HG02798 (cell line): Measurements from ENCODE around the gene UPB1.

Experiments used
- ATAC-seq: cut with Tn5 transposase; IDR thresholded peaks from one replicate; pipeline ENCODE4 v1.9.1; 2021; ENCODE audit warnings: mild to moderate bottlenecking; ENCODE audit not compliant: unreplicated experiment, poor library complexity

The UPB1 gene

DNA sequence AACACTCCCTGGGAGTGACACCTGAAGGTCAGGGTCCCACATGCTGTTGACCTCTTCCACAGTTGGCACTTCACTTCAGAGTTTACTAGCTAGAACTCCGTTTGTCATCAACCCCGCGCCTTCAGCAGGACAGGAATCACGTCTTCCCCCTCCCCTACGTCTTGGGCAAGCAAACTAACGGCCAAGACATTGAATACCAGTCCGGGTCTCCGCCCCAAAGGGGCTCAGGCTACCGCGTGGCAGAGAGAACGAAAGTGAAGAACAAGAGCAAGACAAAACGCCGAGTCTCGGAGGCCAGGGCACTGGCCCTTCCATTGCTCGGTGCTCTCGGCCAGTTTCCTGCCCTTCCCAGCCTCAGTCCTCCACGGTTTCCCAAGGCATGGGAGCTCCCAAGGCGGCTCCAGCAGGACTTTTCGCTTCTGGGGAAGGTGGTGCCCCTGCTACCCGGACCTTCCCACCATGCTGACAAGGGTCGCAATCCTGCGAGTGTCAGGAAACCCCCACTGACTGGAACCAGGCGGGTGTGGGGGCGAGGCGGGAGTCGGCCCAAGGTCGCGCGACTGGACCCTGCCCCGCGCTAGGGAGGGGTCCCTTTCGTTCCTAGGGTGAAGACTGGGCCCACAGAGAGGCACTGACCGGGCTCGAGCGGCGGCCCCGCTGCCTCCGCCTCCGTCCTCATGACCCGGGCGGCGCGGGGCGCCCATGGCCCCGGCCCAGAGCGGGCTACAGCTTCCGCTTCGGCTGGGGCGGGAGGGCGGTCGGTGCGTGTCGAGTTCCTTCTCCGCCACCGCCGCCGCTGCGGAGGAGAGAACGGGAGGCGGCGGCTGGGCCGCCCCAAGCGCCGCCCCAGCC, 59.4 kb downstream of the UPB1 start, which contains the start of gene GUCD1:
Gene GUCD1 (minus strand): TSS at position 826 of the 852 bp plus-strand sequence. CDS start 147 bp downstream, at position 679.
- ATAC-seq: no peak

DNA sequence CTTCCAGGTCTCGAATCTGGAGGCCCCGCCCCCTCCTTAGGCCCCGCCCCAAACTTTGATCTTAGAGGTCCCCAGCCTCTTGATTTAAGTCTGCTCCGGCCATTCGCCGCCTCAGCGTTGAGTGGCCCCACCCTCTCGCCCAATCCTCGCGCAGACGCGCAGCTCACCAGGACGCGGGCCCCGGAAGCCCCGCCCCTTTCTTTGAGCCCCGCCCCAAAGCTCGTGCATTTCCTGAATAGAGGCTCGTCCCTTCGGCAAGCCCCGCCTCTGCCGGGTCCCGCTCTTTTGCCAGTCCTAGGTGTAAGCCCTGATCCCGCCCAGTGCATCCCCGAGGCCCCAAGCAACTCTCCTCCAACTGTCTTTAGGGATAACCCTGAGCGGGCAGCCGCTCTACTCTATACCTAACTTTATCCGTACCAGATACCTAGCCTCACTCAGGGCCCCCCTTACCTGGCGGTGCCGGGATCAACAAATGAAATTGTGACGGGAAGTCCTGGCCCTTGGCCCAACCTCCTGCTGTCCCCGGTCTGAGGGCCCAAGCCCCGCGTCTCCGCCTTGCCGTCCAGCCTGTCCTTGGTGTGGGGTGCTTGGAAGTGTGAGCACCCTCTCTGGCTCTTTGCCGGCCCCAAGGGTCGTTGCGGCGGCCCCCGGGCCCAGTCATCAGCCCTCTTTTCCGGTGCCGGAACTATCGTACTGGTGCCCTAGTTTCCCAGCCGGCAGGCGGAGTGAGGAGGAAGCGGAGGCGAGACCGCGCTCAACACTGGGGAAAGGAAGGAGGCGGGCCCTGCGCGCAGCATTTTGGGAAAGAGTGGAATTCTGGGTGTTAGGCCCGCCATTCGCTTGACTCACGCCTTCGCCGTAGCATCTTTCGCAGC, 60.3 kb downstream of the UPB1 start, which contains the start of gene SNRPD3:
Gene SNRPD3 (plus strand): TSS at position 835 of the 875 bp plus-strand sequence. CDS start 1,676 bp downstream, outside the sequence.
- peak; percentile 84 for ATAC-seq

DNA sequence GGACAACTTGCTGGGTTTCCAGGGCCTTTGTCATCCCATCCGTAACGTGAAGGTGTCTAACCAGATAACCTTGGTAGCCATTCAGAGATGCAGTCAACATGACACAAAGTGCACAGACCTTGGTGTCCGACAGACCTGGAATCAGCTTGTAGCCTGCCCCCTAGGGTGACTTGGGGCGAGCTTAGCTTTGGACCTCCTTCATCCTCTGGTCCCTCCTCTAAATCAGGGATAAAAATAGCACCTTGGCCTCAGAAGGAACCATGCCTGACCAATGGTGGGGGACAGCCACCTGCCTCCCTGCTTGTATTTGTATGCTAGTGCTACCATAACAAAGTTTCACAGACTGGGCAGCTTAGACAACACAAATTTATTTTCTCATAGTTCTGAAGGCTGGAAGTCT, 64.3 kb downstream of the UPB1 start:
- no peak for ATAC-seq

DNA sequence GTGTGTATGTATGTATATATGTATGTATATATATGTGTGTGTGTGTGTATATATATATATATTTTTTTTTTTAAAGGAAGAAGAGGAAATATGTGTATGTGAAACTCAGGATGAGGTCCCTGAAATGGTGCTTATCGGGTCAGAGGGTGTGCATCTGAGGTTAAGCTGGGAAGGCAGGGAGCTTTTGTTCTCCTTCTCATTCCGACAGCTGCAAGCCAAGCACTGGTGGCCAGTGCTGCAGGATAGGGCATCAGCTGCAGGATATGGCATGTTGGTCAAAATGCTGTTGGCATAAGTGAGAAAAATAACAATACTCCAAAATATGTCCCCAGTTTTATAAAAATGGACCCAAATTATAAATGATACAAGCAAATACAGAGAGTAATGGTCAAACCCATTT, 68.1 kb downstream of the UPB1 start:
- ATAC-seq: no peak

DNA sequence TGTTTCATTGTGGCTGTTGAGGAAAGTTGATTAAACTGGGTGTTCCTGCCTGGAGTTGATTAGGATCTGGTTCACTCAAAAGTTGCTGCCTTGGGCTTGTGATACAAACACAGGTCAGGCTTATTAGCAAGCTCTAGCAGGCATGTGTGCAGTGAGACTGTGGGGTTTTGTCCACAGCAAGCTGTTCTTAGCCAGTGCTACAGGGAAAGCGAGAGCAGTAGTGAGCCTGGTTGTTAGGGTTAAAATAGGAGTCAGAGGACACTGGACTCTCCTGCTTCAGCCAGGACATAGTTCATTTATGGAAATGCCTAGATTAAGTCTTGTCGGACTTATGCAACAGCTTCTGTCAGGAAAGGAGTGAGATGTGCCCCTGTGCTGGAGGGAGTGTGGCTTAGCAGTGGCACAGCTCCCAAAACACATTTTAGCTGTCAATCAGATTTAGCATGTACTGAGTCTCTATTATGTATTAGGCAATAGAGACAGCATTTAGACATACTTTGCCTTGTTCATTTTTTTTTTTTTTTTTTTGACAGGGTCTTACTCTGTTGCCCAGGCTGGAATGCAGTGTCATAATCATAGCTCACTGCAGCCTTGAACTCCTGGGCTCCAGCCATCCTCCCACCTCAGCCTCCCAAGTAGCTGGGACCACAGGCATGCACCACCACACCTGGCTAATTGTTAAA, 69.4 kb downstream of the UPB1 start:
- ATAC-seq: no peak

DNA sequence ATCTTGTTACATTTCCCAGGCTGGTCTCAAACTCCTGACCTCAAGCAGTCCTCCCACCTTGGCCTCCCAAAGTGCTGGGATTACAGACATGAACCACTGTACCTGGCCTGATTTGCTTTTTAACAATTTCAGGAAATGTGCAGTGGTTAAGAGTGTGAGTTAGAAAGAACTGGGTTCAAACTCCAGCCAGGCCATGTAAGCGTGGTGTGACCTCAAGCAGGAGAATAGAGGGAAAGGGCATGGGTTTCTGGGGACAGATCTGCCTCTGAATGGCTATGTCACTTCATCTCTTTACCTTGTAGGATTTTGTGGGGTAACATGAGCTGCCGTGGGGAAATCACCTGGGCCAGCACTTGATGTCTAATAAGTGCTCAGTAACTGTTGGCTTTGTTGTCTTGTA, 69.9 kb downstream of the UPB1 start:
- ATAC-seq: no peak

DNA sequence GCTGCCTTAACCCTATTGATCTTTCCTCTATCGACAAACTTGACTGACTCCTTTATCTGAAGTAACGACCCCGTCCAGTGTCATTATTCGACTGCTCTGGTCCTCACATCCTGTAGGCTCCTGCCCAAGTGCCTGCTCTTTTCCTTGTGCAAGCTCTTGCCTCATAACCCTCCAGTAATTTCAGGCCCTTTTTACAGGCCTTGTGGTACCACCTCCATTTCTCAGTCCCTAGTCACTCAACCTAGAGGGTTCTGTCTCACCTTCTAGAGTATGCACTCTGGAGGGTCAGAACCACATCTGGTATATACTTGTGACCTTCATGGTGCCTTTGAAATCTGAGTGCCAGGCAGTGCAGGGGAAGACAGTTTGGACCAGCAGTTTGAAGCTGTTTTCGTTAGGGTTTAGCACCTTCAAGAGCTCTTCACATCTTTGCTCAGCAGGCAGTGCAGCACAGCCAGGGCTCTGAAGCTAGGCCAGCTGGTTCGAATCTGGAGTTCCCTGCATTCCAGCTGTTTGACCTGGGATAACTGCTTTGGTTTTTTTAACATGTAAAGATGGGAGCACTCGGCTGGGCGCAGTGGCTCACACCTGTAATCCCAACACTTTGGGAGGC, 71.9 kb downstream of the UPB1 start:
- no peak for ATAC-seq

DNA sequence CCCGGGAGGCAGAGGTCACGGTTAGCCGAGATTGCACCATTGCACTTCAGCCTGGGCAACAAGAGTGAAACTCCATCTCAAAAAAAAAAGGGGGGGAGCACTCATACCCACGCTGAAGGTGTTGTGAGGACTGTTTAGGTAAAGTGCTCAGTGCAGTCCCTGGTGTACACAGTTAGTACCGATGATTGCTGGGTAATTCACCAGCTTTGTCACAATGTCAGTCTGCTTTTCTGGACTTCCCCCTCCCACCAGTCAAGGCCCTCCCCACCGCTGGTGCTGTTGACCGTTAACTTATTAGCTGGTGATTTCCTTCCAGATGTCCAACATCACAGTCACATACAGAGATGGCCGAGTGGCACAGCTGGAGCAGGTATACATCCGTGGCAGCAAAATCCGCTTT, 72.5 kb downstream of the UPB1 start:
- ATAC-seq: no peak

DNA sequence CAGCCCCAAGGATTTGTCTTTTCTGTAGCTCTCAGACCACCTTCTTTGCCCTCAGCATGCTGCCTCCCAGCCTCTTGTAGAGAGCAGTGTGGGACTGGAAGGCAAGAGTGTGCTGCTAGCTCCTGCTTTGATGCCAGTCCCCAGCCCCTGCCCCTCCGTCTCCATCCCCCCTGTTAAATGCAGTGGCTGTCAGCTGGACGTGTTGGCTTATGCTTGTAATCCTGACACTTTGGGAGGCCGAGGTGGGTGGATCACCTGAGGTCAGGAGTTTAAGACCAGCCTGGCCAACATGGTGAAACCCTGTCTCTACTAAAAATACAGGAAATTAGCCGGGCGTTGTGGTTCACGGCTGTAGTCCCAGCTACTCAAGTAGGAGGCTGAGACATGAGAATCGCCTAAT, 76.1 kb downstream of the UPB1 start:
- no peak for ATAC-seq

DNA sequence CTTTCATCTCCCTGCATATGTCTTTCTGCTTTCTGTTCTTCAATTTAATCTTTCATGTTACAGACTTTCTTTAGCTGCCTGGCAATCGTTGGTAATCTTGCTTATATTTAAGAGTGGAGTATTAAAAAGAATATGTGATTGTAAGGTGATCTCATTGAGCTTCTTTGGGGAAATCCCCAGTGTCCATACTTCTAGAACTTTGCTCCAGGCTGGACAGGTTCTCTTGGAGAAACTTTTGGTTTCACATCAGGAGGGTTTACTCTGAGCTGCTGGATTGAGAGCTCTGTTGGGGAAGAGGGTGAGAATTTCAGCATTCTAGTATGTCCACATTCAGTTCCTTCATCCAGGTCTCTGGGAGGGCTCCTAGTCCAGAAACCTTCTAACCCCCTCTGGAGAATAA, 81.6 kb downstream of the UPB1 start:
- ATAC-seq: no peak
